B cell (primary cell): ENCODE data around the gene ANTXR1. TPM values are rescaled to one million over a fixed set of nuclear protein-coding genes. Genes with fewer than 3 reads are reported as not detected.

Source experiments
- ATAC-seq: fragments of 200-7000 bp; cut with Tn5 transposase; one replicate; pipeline ENCODE4 v1.10.0; 2021; ENCODE audit warnings: low read depth, mild to moderate bottlenecking, moderate number of reproducible peaks, moderate library complexity
- CTCF ChIA-PET: fragments of 350-600 bp; sonication (Branson Sonifier 250); formaldehyde crosslinking; loops from one replicate; lab custom pipeline; 2021; ENCODE audit warnings: antibody characterized with exemption, inconsistent platforms; lab: Charles Lee
- POLR2A ChIA-PET: fragments of 350-600 bp; sonication (Branson Sonifier 250); formaldehyde crosslinking; loops from one replicate; lab custom pipeline; 2021; ENCODE audit warnings: antibody characterized with exemption; lab: Charles Lee
- DNase-seq: peaks from one replicate; pipeline ENCODE4 v3.0.0; 2013
- H2AFZ ChIP-seq: 2 replicates; pipeline ENCODE4 v1.6.1; 2012; ENCODE audit warnings: mild to moderate bottlenecking, low read depth, low read length; ENCODE audit not compliant: insufficient read depth, poor library complexity, severe bottlenecking
- H3K27ac ChIP-seq, 2 donors: 1 replicate in 1 of 2; 2 replicates in 1 of 2; pipeline ENCODE4 v1.5.1; 2012 to 2013; ENCODE audit warnings: low read length in 2 of 2, mild to moderate bottlenecking in 2 of 2, moderate library complexity in 1 of 2
- H3K27me3 ChIP-seq, 4 experiments: fragments of 200-600 bp in 1 of 4; sonication (generic) in 1 of 4; replicated peaks in 1 of 4; 1 replicate in 2 of 4; 2 replicates in 2 of 4; pipeline versions ENCODE4 v1.6.1 to v1.7.0; 2013 to 2016; ENCODE audit warnings: low read length in 3 of 4, mild to moderate bottlenecking in 2 of 4, mixed read lengths in 1 of 4, moderate library complexity in 1 of 4; ENCODE audit not compliant: insufficient read depth in 4 of 4, control insufficient read depth in 3 of 4; ENCODE audit errors: control extremely low read depth in 1 of 4
- H3K36me3 ChIP-seq, 2 experiments: replicated peaks in 1 of 2; 1 replicate in 1 of 2; 2 replicates in 1 of 2; pipeline versions ENCODE4 v1.6.1 to v1.7.1; 2013; ENCODE audit warnings: low read length in 1 of 2; ENCODE audit not compliant: insufficient read depth in 2 of 2, control insufficient read depth in 1 of 2; ENCODE audit errors: control extremely low read depth in 1 of 2, extremely low read depth in 1 of 2
- H3K4me1 ChIP-seq, 2 donors: fragments of 200-600 bp in 1 of 2; sonication (generic) in 1 of 2; 1 replicate in 1 of 2; 2 replicates in 1 of 2; pipeline versions ENCODE4 v1.5.1 to v1.6.1; 2013 to 2017; ENCODE audit warnings: low read length in 2 of 2; ENCODE audit not compliant: control insufficient read depth in 2 of 2, insufficient read depth in 2 of 2
- H3K4me2 ChIP-seq: replicated peaks from 2 replicates; pipeline ENCODE3; 2012; ENCODE audit warnings: mild to moderate bottlenecking, low read depth, low read length; ENCODE audit not compliant: poor library complexity, severe bottlenecking
- H3K4me3 ChIP-seq, 5 experiments: fragments of 200-600 bp in 1 of 5; sonication (generic) in 1 of 5; 1 replicate in 3 of 5; 2 replicates in 2 of 5; pipeline versions ENCODE4 v1.5.1 to v1.7.0; 2011 to 2016; ENCODE audit warnings: low read length in 4 of 5, mild to moderate bottlenecking in 4 of 5, low read depth in 2 of 5, control low read depth in 1 of 5, moderate library complexity in 1 of 5; ENCODE audit not compliant: insufficient read depth in 1 of 5; ENCODE audit errors: control extremely low read depth in 1 of 5, extremely low read depth in 1 of 5
- H3K79me2 ChIP-seq: fragments of 200-600 bp; sonication (generic); one replicate; pipeline ENCODE4 v1.6.0; 2016; ENCODE audit warnings: low read length; ENCODE audit not compliant: control insufficient read depth, insufficient read depth
- H3K9ac ChIP-seq: fragments of 200-600 bp; sonication (generic); 2 replicates; pipeline ENCODE4 v1.6.1; 2017; ENCODE audit warnings: mild to moderate bottlenecking, low read length, moderate library complexity
- H3K9me3 ChIP-seq, 3 donors: one replicate each; pipeline versions ENCODE4 v1.6.1 to v1.7.1; 2013; ENCODE audit warnings: low read length in 2 of 3; ENCODE audit not compliant: control insufficient read depth in 2 of 3, insufficient read depth in 1 of 3; ENCODE audit errors: control extremely low read depth in 1 of 3
- H4K20me1 ChIP-seq: 2 replicates; pipeline ENCODE4 v1.6.0; 2012; ENCODE audit warnings: mild to moderate bottlenecking, low read length; ENCODE audit not compliant: insufficient read depth, control insufficient read depth, poor library complexity, severe bottlenecking
- H3K27ac Mint-ChIP-seq: one replicate; pipeline ENCODE4 v1.8.0; 2021; ENCODE audit warnings: mixed read lengths
- H3K27me3 Mint-ChIP-seq: one replicate; pipeline ENCODE4 v1.8.0; 2021; ENCODE audit warnings: mixed read lengths
- H3K4me1 Mint-ChIP-seq: one replicate; pipeline ENCODE4 v1.8.0; 2021; ENCODE audit warnings: mixed read lengths
- H3K4me3 Mint-ChIP-seq: one replicate; pipeline ENCODE4 v1.8.0; 2021; ENCODE audit warnings: mixed read lengths
- H3K9me3 Mint-ChIP-seq: one replicate; pipeline ENCODE4 v1.8.0; 2022; ENCODE audit warnings: mixed read lengths; ENCODE audit not compliant: insufficient read depth
- EZH2 ChIP-seq: IDR thresholded peaks from 2 replicates; pipeline ENCODE4 v1.6.1; 2012; ENCODE audit warnings: borderline replicate concordance, low read depth, mild to moderate bottlenecking, moderate library complexity, low read length; ENCODE audit not compliant: insufficient read depth, poor library complexity, severe bottlenecking
- WGBS: methylation state at CpG from one replicate; pipeline ENCODE4 v1.1.5; 2013; ENCODE audit warnings: missing lambda C conversion rate; ENCODE audit not compliant: insufficient coverage; 5-methylcytosine and 5-hydroxymethylcytosine counted together
- intact Hi-C: fragments of 100-400 bp; cut with micrococcal nuclease; formaldehyde crosslinking; loops from one replicate; pipeline ENCODE4 v1.10.0; 2022
- polyA plus RNA-seq: library from polyadenylated mRNA; depleted of rRNA; stranded (reverse); fragments of >200 nt; gene quantifications from 2 replicates; pipeline ENCODE4 v1.2.3, GENCODE V29; 2012
- total RNA-seq, 2 donors: library from RNA; stranded (reverse); fragments of 120-200 nt in 1 of 2; gene quantifications; 1 replicate in 1 of 2; 2 replicates in 1 of 2; pipeline versions ENCODE4 v1.2.3 to v1.2.4, GENCODE V29; 2013 to 2022
- TF ChIP-seq, protein P1 (sequence below): fragments of 200-600 bp; IDR thresholded peaks from one replicate; pipeline ENCODE4 v1.8.0; 2022; ENCODE audit warnings: antibody characterized with exemption, mild to moderate bottlenecking

Gene ANTXR1
- total and polyA plus RNA-seq, 2 donors (not counting 1 experiment from before 2014, with no cell fraction given) = not detected

DNA sequence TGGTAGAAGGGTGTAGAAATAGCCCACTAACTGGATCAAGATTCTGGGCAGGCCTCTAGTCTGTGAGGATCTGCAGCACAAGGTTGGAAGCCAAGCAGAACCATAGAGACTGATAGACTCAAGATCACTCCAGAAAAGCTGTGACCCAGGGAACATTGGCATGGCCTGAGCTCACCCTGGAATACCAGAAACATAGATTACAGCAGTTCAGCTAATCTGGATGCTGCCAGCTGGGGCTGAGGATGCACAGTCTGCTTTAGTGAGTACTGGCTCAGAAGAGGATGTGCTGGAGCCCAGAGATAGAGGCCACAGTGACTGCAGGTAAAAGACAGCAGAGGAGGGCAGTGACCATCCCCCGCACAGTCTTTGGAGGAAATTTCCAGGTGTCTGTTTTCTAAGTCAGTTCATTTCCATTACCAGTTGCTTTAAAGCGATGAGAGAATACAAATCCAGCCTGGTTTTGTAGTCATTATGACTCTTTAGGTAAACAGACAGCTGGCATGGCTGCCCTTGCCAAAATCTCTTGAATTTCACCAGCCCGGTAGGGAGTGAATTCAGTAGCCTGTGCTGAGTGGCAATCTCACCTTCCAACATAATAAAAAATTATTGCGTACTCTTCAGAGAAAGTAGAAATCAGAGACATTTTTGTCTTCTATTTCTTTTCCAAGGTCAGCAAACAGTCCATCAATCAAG is 119.2 kb downstream of the ANTXR1 start:
- no peak overlapping the region for H3K27ac ChIP-seq
- CTCF ChIA-PET = no interaction called here

GRCh38 chr2:69132960-69133590 is 120.1 kb downstream of the ANTXR1 start:
- Histone ChIP-seq H3K4me3 (no peak overlapping the region), H3K79me2 (no peaks in the 10 kb centered on the region), H4K20me1 (no peaks in the 10 kb centered on the region), H3K4me1 (no peaks in the 10 kb centered on the region), H3K9me3 (no peaks in the 10 kb centered on the region), H3K27ac (no peak overlapping the region), H2AFZ (no peak overlapping the region), H3K4me2 (no peak overlapping the region), H3K9ac (no peak overlapping the region), H3K36me3 (no peaks in the 10 kb centered on the region), H3K27me3 (peaks cover 0 to 2% (median 0%) of the 10 kb centered on the region in 4 experiments)
- H3K27me3 Mint-ChIP-seq = peaks cover 21% of the 10 kb centered on the region
- ChIA-PET POLR2A (no interaction called here), CTCF (no interaction called here)
- DNase-seq (no peak), ATAC-seq (no peak)
- intact Hi-C loops = no loop called here
- no peak overlapping the region for H3K27ac Mint-ChIP-seq
- 88% methylated on average over 4 of the region's 6 CpGs for WGBS
- no peaks in the 10 kb centered on the region for H3K4me1 Mint-ChIP-seq
- peaks cover 2% of the 10 kb centered on the region for H3K9me3 Mint-ChIP-seq
- TF ChIP-seq EZH2 = no peak
- TF ChIP-seq, protein P1, sequence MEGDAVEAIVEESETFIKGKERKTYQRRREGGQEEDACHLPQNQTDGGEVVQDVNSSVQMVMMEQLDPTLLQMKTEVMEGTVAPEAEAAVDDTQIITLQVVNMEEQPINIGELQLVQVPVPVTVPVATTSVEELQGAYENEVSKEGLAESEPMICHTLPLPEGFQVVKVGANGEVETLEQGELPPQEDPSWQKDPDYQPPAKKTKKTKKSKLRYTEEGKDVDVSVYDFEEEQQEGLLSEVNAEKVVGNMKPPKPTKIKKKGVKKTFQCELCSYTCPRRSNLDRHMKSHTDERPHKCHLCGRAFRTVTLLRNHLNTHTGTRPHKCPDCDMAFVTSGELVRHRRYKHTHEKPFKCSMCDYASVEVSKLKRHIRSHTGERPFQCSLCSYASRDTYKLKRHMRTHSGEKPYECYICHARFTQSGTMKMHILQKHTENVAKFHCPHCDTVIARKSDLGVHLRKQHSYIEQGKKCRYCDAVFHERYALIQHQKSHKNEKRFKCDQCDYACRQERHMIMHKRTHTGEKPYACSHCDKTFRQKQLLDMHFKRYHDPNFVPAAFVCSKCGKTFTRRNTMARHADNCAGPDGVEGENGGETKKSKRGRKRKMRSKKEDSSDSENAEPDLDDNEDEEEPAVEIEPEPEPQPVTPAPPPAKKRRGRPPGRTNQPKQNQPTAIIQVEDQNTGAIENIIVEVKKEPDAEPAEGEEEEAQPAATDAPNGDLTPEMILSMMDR = no peak
- H3K4me3 Mint-ChIP-seq = no peak overlapping the region

More for the DNA sequence above, 119.2 kb downstream of the ANTXR1 start:
- Histone ChIP-seq H4K20me1 (no peaks in the 10 kb centered on the region), H3K27me3 (peaks cover 0 to 2% (median 0%) of the 10 kb centered on the region in 4 experiments), H3K4me3 (no peak overlapping the region), H3K4me1 (no peaks in the 10 kb centered on the region), H2AFZ (no peak overlapping the region), H3K9ac (no peak overlapping the region), H3K79me2 (no peaks in the 10 kb centered on the region), H3K9me3 (no peaks in the 10 kb centered on the region), H3K36me3 (no peaks in the 10 kb centered on the region), H3K4me2 (no peak overlapping the region)
- no peak for DNase-seq
- WGBS = 100% methylated on average over 1 of the region's 4 CpGs
- no peak for TF ChIP-seq EZH2
- TF ChIP-seq, protein P1 = no peak
- POLR2A ChIA-PET = no interaction called here
- no peak for ATAC-seq
- Mint-ChIP-seq H3K27me3 (peaks cover 21% of the 10 kb centered on the region), H3K27ac (no peak overlapping the region), H3K4me1 (no peaks in the 10 kb centered on the region), H3K4me3 (no peak overlapping the region), H3K9me3 (peaks cover 2% of the 10 kb centered on the region)
- intact Hi-C loops = no loop called here
